ENCODE data around the gene SAMD9L. TPM values are rescaled to one million over a fixed set of nuclear protein-coding genes. Genes with fewer than 3 reads are reported as not detected.

The SAMD9L gene
- total RNA-seq, 1 experiment from 2014 or later: not detected

- Mint-ChIP-seq H3K27me3 (ENCODE audit: low read depth) (no peaks in the 10 kb centered on the region; the same call in none of the 2 replicates), H3K4me3 (no peak overlapping the region), H3K27ac (no peak overlapping the region), H3K36me3 (ENCODE audit: insufficient read depth in 1 of 3, low read depth in 3 of 3) (no peaks in the 10 kb centered on the region), H3K4me1 (peaks cover 3 to 15% of the 10 kb centered on the region in 2 experiments; a peak in 3 of 4 replicates), H3K9me3 (no peaks in the 10 kb centered on the region)
- DNase-seq: no peak
- Histone ChIP-seq H4K20me1 (ENCODE audit: control insufficient read depth, insufficient read depth, insufficient read length) (peaks cover 3% of the 10 kb centered on the region), H3T11ph (ENCODE audit: low read length) (no peak overlapping the region), H2BK15ac (ENCODE audit: low read depth, low read length) (no peak overlapping the region), H2AK5ac (ENCODE audit: insufficient read length, low read length) (no peak overlapping the region), H3K4ac (ENCODE audit: low read depth, low read length) (no peak overlapping the region), H3K27me3 (ENCODE audit: insufficient read depth, low read length) (no peaks in the 10 kb centered on the region), H2BK20ac (ENCODE audit: low read depth, low read length, poor library complexity, severe bottlenecking) (no peak overlapping the region), H3K4me2 (ENCODE audit: insufficient read depth, insufficient read length, low read length) (no peak overlapping the region), H3K23ac (ENCODE audit: insufficient read length, low read depth, low read length) (no peak overlapping the region), H3K27ac (ENCODE audit: insufficient read length, low read depth, low read length) (no peak overlapping the region), H2BK120ac (ENCODE audit: low read depth, low read length, poor library complexity, severe bottlenecking) (no peak overlapping the region), H2BK12ac (ENCODE audit: insufficient read length, low read depth, low read length) (no peak overlapping the region), H4K5ac (ENCODE audit: insufficient read length, low read depth, low read length) (no peak overlapping the region), H3K4me1 (ENCODE audit: insufficient read depth, low read length) (no peaks in the 10 kb centered on the region; the same call in 1 of the 2 replicates), H3K79me2 (ENCODE audit: insufficient read depth, low read length) (no peaks in the 10 kb centered on the region), H4K8ac (replicated peaks; ENCODE audit: insufficient read length, low read depth, low read length) (no peak overlapping the region), H4K91ac (ENCODE audit: insufficient read length, low read depth, low read length) (no peak overlapping the region), H3K23me2 (ENCODE audit: insufficient read length, low read depth, low read length, poor library complexity, severe bottlenecking) (no peaks in the 10 kb centered on the region), H2BK5ac (ENCODE audit: insufficient read length, low read length) (no peak overlapping the region), H2AFZ (ENCODE audit: low read length) (no peak overlapping the region), H3K9me3 (ENCODE audit: control insufficient read depth, low read depth, low read length) (no peaks in the 10 kb centered on the region), H3K14ac (ENCODE audit: insufficient read depth, low read length) (no peak overlapping the region), H3K9ac (ENCODE audit: extremely low read depth, insufficient read length, low read length) (no peak overlapping the region), H3K18ac (ENCODE audit: insufficient read length, low read depth, low read length) (no peak overlapping the region), H3K56ac (ENCODE audit: insufficient read length, low read depth, low read length) (no peak overlapping the region), H3K79me1 (ENCODE audit: insufficient read depth, low read depth, low read length, poor library complexity, severe bottlenecking) (no peaks in the 10 kb centered on the region)
- WGBS (ENCODE audit: extremely low coverage, insufficient read length, low lambda C conversion rate): no CpG with 5 or more reads among the region's 3 CpGs
- TF ChIP-seq, protein P1, sequence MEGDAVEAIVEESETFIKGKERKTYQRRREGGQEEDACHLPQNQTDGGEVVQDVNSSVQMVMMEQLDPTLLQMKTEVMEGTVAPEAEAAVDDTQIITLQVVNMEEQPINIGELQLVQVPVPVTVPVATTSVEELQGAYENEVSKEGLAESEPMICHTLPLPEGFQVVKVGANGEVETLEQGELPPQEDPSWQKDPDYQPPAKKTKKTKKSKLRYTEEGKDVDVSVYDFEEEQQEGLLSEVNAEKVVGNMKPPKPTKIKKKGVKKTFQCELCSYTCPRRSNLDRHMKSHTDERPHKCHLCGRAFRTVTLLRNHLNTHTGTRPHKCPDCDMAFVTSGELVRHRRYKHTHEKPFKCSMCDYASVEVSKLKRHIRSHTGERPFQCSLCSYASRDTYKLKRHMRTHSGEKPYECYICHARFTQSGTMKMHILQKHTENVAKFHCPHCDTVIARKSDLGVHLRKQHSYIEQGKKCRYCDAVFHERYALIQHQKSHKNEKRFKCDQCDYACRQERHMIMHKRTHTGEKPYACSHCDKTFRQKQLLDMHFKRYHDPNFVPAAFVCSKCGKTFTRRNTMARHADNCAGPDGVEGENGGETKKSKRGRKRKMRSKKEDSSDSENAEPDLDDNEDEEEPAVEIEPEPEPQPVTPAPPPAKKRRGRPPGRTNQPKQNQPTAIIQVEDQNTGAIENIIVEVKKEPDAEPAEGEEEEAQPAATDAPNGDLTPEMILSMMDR (conservative IDR thresholded peaks at IDR 0.05): no peak
These were observed 2.8 kb downstream of the SAMD9L start for GRCh38 chr7:93145354-93145753.
